Measurements from ENCODE around the gene SLC25A17.
"Not testable (repeated sequence)": the region's sequence is repeated elsewhere in the genome, so short reads cannot be mapped to it uniquely, and the experiment has no call there.

Gene SLC25A17

GRCh38 chr22:40723396-40723933 lies 95.7 kb downstream of the SLC25A17 start:
- no peak overlapping the region for H3K27ac ChIP-seq (replicated peaks; ENCODE audit: low read length)
- H2AFZ ChIP-seq (ENCODE audit: low read length), result no peak overlapping the region
- H2AK5ac ChIP-seq (ENCODE audit: low read depth, low read length), result no peak overlapping the region
- H3K23ac ChIP-seq (ENCODE audit: low read depth, low read length, poor library complexity), result no peak overlapping the region
- H3K18ac ChIP-seq (ENCODE audit: low read length), result peak overlapping the region; percentile 57
- no peak overlapping the region for H3K4me3 ChIP-seq (ENCODE audit: low read length in 2 of 2)
- no peaks in the 10 kb centered on the region for H3K36me3 ChIP-seq (replicated peaks in 1 of 2; ENCODE audit: control insufficient read depth in 2 of 2, insufficient read depth in 2 of 2, low read length in 2 of 2)
- H3K14ac ChIP-seq (ENCODE audit: low read length), result no peak overlapping the region
- H4K91ac ChIP-seq (ENCODE audit: low read depth, low read length, poor library complexity), result no peak overlapping the region
- no CpG with 5 or more reads among the region's 13 CpGs for WGBS, 2 donors (ENCODE audit: extremely low coverage in 2 of 2, insufficient read length in 2 of 2, insufficient replicate concordance in 1 of 2)
- H3K4me1 ChIP-seq (ENCODE audit: control insufficient read depth in 2 of 2, insufficient read depth in 1 of 2, low read depth in 1 of 2, low read length in 2 of 2), result peaks cover 8 to 10% of the 10 kb centered on the region in 2 donors
- H3K27me3 ChIP-seq (ENCODE audit: control insufficient read depth in 3 of 3, insufficient read depth in 3 of 3, low read depth in 1 of 3, low read length in 3 of 3), result peaks cover 0 to 45% (median 16%) of the 10 kb centered on the region in 3 experiments
- no peak overlapping the region for H2BK15ac ChIP-seq (ENCODE audit: low read length)
- H3K79me1 ChIP-seq (ENCODE audit: low read depth, low read length), result no peaks in the 10 kb centered on the region
- peaks cover 0 to 1% of the 10 kb centered on the region in 2 donors for H3K9me3 ChIP-seq (replicated peaks in 1 of 2; ENCODE audit: control insufficient read depth in 2 of 2, insufficient read depth in 1 of 2, low read depth in 1 of 2, low read length in 2 of 2)
- no peak overlapping the region for H3K4me2 ChIP-seq (ENCODE audit: insufficient read depth, low read length, poor library complexity, severe bottlenecking)
- no peak overlapping the region for H2BK120ac ChIP-seq (ENCODE audit: low read depth, low read length)
- no peak overlapping the region for H3K4ac ChIP-seq (ENCODE audit: low read length)
- H4K8ac ChIP-seq (ENCODE audit: low read depth, low read length), result no peak overlapping the region
- no peak overlapping the region for H2BK12ac ChIP-seq (ENCODE audit: low read length)
- no peak overlapping the region for H2BK5ac ChIP-seq (ENCODE audit: low read length)
- no peak overlapping the region for H3K9ac ChIP-seq (ENCODE audit: low read depth, low read length, poor library complexity)
- no peak for DNase-seq (ENCODE audit: low spot score)

DNA sequence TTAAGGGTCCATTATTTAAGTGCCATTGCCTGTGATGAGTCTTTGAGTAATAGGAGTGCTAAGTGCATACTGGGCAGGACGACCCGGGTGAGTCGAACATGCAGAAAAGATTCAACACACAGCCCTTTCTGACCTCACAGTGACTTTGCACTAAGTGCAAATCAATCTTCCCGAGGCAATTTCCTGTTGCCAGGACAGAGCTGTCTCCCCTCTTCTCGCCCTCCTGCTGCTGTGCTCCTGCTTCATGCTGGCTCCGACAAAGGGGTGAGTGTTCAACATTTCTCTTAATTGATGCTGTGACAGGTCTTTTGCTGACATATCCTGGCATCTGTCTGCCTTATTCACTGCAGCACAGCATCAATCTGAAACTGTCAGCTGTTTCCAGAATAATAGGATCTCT lies 97.9 kb downstream of the SLC25A17 start:
- no peaks in the 10 kb centered on the region for H3K36me3 ChIP-seq (replicated peaks in 1 of 2; ENCODE audit: control insufficient read depth in 2 of 2, insufficient read depth in 2 of 2, low read length in 2 of 2)
- H4K91ac ChIP-seq (ENCODE audit: low read depth, low read length, poor library complexity), result no peak overlapping the region
- H2AK5ac ChIP-seq (ENCODE audit: low read depth, low read length), result no peak overlapping the region
- no peak overlapping the region for H3K4ac ChIP-seq (ENCODE audit: low read length)
- no peak overlapping the region for H3K14ac ChIP-seq (ENCODE audit: low read length)
- no peak overlapping the region for H2BK12ac ChIP-seq (ENCODE audit: low read length)
- no peak overlapping the region for H3K4me3 ChIP-seq (ENCODE audit: low read length in 2 of 2)
- H2BK120ac ChIP-seq (ENCODE audit: low read depth, low read length), result no peak overlapping the region
- H3K23ac ChIP-seq (ENCODE audit: low read depth, low read length, poor library complexity), result no peak overlapping the region
- H3K9ac ChIP-seq (ENCODE audit: low read depth, low read length, poor library complexity), result no peak overlapping the region
- no CpG with 5 or more reads among the region's 6 CpGs for WGBS, 2 donors (ENCODE audit: extremely low coverage in 2 of 2, insufficient read length in 2 of 2, insufficient replicate concordance in 1 of 2)
- H3K27me3 ChIP-seq (ENCODE audit: control insufficient read depth in 3 of 3, insufficient read depth in 3 of 3, low read depth in 1 of 3, low read length in 3 of 3), result peaks cover 0 to 54% (median 26%) of the 10 kb centered on the region in 3 experiments
- H2AFZ ChIP-seq (ENCODE audit: low read length), result no peak overlapping the region
- H3K18ac ChIP-seq (ENCODE audit: low read length), result no peak overlapping the region
- no peak for DNase-seq (ENCODE audit: low spot score)
- no peak overlapping the region for H3K4me2 ChIP-seq (ENCODE audit: insufficient read depth, low read length, poor library complexity, severe bottlenecking)
- H3K9me3 ChIP-seq (replicated peaks in 1 of 2; ENCODE audit: control insufficient read depth in 2 of 2, insufficient read depth in 1 of 2, low read depth in 1 of 2, low read length in 2 of 2), result peaks cover 0 to 1% of the 10 kb centered on the region in 2 donors
- H2BK15ac ChIP-seq (ENCODE audit: low read length), result no peak overlapping the region
- no peak overlapping the region for H2BK5ac ChIP-seq (ENCODE audit: low read length)
- H3K79me1 ChIP-seq (ENCODE audit: low read depth, low read length), result no peaks in the 10 kb centered on the region
- no peak overlapping the region for H4K8ac ChIP-seq (ENCODE audit: low read depth, low read length)
- H3K4me1 ChIP-seq (ENCODE audit: control insufficient read depth in 2 of 2, insufficient read depth in 1 of 2, low read depth in 1 of 2, low read length in 2 of 2), result peaks cover 8% of the 10 kb centered on the region in 2 donors
- H3K27ac ChIP-seq (replicated peaks; ENCODE audit: low read length), result no peak overlapping the region

GRCh38 chr22:40720538-40721256 lies 98.4 kb downstream of the SLC25A17 start:
- peaks cover 0 to 1% of the 10 kb centered on the region in 2 donors for H3K9me3 ChIP-seq (replicated peaks in 1 of 2; ENCODE audit: control insufficient read depth in 2 of 2, insufficient read depth in 1 of 2, low read depth in 1 of 2, low read length in 2 of 2)
- H3K23ac ChIP-seq (ENCODE audit: low read depth, low read length, poor library complexity), result no peak overlapping the region
- no peak overlapping the region for H4K8ac ChIP-seq (ENCODE audit: low read depth, low read length)
- no peak overlapping the region for H3K9ac ChIP-seq (ENCODE audit: low read depth, low read length, poor library complexity)
- no peak overlapping the region for H2BK5ac ChIP-seq (ENCODE audit: low read length)
- peaks cover 0 to 54% (median 30%) of the 10 kb centered on the region in 3 experiments for H3K27me3 ChIP-seq (ENCODE audit: control insufficient read depth in 3 of 3, insufficient read depth in 3 of 3, low read depth in 1 of 3, low read length in 3 of 3)
- H3K4me3 ChIP-seq (ENCODE audit: low read length in 2 of 2), result no peak overlapping the region
- no peak overlapping the region for H2BK15ac ChIP-seq (ENCODE audit: low read length)
- peak overlapping the region; percentile 39 for H3K18ac ChIP-seq (ENCODE audit: low read length)
- no peaks in the 10 kb centered on the region for H3K79me1 ChIP-seq (ENCODE audit: low read depth, low read length)
- H3K14ac ChIP-seq (ENCODE audit: low read length), result peak overlapping the region; percentile 17
- H3K27ac ChIP-seq (replicated peaks; ENCODE audit: low read length), result no peak overlapping the region
- H2BK12ac ChIP-seq (ENCODE audit: low read length), result no peak overlapping the region
- no peak overlapping the region for H2BK120ac ChIP-seq (ENCODE audit: low read depth, low read length)
- H4K91ac ChIP-seq (ENCODE audit: low read depth, low read length, poor library complexity), result no peak overlapping the region
- H3K4ac ChIP-seq (ENCODE audit: low read length), result no peak overlapping the region
- peaks cover 8% of the 10 kb centered on the region in 2 donors for H3K4me1 ChIP-seq (ENCODE audit: control insufficient read depth in 2 of 2, insufficient read depth in 1 of 2, low read depth in 1 of 2, low read length in 2 of 2)
- H3K36me3 ChIP-seq (replicated peaks in 1 of 2; ENCODE audit: control insufficient read depth in 2 of 2, insufficient read depth in 2 of 2, low read length in 2 of 2), result no peaks in the 10 kb centered on the region
- DNase-seq (ENCODE audit: low spot score), result no peak
- H2AFZ ChIP-seq (ENCODE audit: low read length), result no peak overlapping the region
- no CpG with 5 or more reads among the region's 11 CpGs for WGBS, 2 donors (ENCODE audit: extremely low coverage in 2 of 2, insufficient read length in 2 of 2, insufficient replicate concordance in 1 of 2)
- no peak overlapping the region for H3K4me2 ChIP-seq (ENCODE audit: insufficient read depth, low read length, poor library complexity, severe bottlenecking)
- H2AK5ac ChIP-seq (ENCODE audit: low read depth, low read length), result no peak overlapping the region

- not testable (repeated sequence) for H3K14ac ChIP-seq (ENCODE audit: low read length); H3K9me3 ChIP-seq (replicated peaks in 1 of 2; ENCODE audit: control insufficient read depth in 2 of 2, insufficient read depth in 1 of 2, low read depth in 1 of 2, low read length in 2 of 2); H3K27ac ChIP-seq (replicated peaks; ENCODE audit: low read length); H2BK15ac ChIP-seq (ENCODE audit: low read length); H2BK12ac ChIP-seq (ENCODE audit: low read length); H2AFZ ChIP-seq (ENCODE audit: low read length); H4K91ac ChIP-seq (ENCODE audit: low read depth, low read length, poor library complexity); H3K4me3 ChIP-seq (ENCODE audit: low read length in 2 of 2); H3K23ac ChIP-seq (ENCODE audit: low read depth, low read length, poor library complexity); DNase-seq (ENCODE audit: low spot score); H3K36me3 ChIP-seq (replicated peaks in 1 of 2; ENCODE audit: control insufficient read depth in 2 of 2, insufficient read depth in 2 of 2, low read length in 2 of 2); H3K18ac ChIP-seq (ENCODE audit: low read length); H2AK5ac ChIP-seq (ENCODE audit: low read depth, low read length); H4K8ac ChIP-seq (ENCODE audit: low read depth, low read length); H3K4me2 ChIP-seq (ENCODE audit: insufficient read depth, low read length, poor library complexity, severe bottlenecking); H3K79me1 ChIP-seq (ENCODE audit: low read depth, low read length); H3K4ac ChIP-seq (ENCODE audit: low read length); H3K9ac ChIP-seq (ENCODE audit: low read depth, low read length, poor library complexity); H2BK120ac ChIP-seq (ENCODE audit: low read depth, low read length); H2BK5ac ChIP-seq (ENCODE audit: low read length)
- Histone ChIP-seq H3K4me1 (ENCODE audit: control insufficient read depth in 2 of 2, insufficient read depth in 1 of 2, low read depth in 1 of 2, low read length in 2 of 2) (peaks cover 8 to 10% of the 10 kb centered on the region in 2 donors), H3K27me3 (ENCODE audit: control insufficient read depth in 3 of 3, insufficient read depth in 3 of 3, low read depth in 1 of 3, low read length in 3 of 3) (peaks cover 0 to 54% (median 33%) of the 10 kb centered on the region in 3 experiments)
- no CpG with 5 or more reads among the region's 6 CpGs for WGBS, 2 donors (ENCODE audit: extremely low coverage in 2 of 2, insufficient read length in 2 of 2, insufficient replicate concordance in 1 of 2)
Measured at GRCh38 chr22:40720156-40720537, 99.0 kb downstream of the SLC25A17 start.

Measured in neuronal stem cell (in vitro differentiated cells).